Medulla oblongata (tissue), 1 donor: ENCODE results near the gene DYNC1I1.

Experiments
- DNase-seq: peaks from one replicate; pipeline ENCODE4 v3.0.0-alpha.2; 2015; ENCODE audit errors: extremely low spot score

Gene DYNC1I1

GRCh38 chr7:95859429-95859828, 87.1 kb downstream of the DYNC1I1 start:
- no peak for DNase-seq

GRCh38 chr7:95861041-95861440, 88.7 kb downstream of the DYNC1I1 start:
- no peak for DNase-seq

GRCh38 chr7:95863623-95864022, 91.3 kb downstream of the DYNC1I1 start:
- no peak for DNase-seq

- no peak for DNase-seq
These were observed 93.5 kb downstream of the DYNC1I1 start for GRCh38 chr7:95865716-95866371.

- DNase-seq: no peak
These were observed 95.0 kb downstream of the DYNC1I1 start for GRCh38 chr7:95867309-95867708.

- peak; percentile 84 for DNase-seq
These were observed 98.9 kb downstream of the DYNC1I1 start for GRCh38 chr7:95871075-95871848.

GRCh38 chr7:95871896-95872295, 99.5 kb downstream of the DYNC1I1 start:
- no peak for DNase-seq

- no peak for DNase-seq
These were observed 101.8 kb downstream of the DYNC1I1 start for GRCh38 chr7:95874129-95874528.

GRCh38 chr7:95874541-95875265, 102.3 kb downstream of the DYNC1I1 start:
- peak; percentile 61 for DNase-seq

- DNase-seq: no peak
These were observed 103.2 kb downstream of the DYNC1I1 start for GRCh38 chr7:95875519-95875918.

GRCh38 chr7:95878677-95879076, 106.3 kb downstream of the DYNC1I1 start:
- DNase-seq: no peak

GRCh38 chr7:95881597-95881996, 109.2 kb downstream of the DYNC1I1 start:
- DNase-seq: no peak

- no peak for DNase-seq
These were observed 110.9 kb downstream of the DYNC1I1 start for GRCh38 chr7:95883217-95883616.

GRCh38 chr7:95886501-95887090, 114.2 kb downstream of the DYNC1I1 start:
- peak; percentile 45 for DNase-seq

GRCh38 chr7:95893484-95893883, 121.1 kb downstream of the DYNC1I1 start:
- DNase-seq: no peak

GRCh38 chr7:95897557-95898251, 125.3 kb downstream of the DYNC1I1 start:
- no peak for DNase-seq

GRCh38 chr7:95899919-95900513, 127.7 kb downstream of the DYNC1I1 start:
- DNase-seq: peak; percentile 28

- DNase-seq: peak; percentile 47
These were observed 128.7 kb downstream of the DYNC1I1 start for GRCh38 chr7:95901006-95901405.

GRCh38 chr7:95904099-95904498, 131.7 kb downstream of the DYNC1I1 start:
- DNase-seq: peak; percentile 61

- no peak for DNase-seq
These were observed 132.8 kb downstream of the DYNC1I1 start for GRCh38 chr7:95905167-95905566.

GRCh38 chr7:95906851-95907250, 134.5 kb downstream of the DYNC1I1 start:
- DNase-seq: no peak
